ENCODE data around the gene WDR73. TPM values are rescaled to one million over a fixed set of nuclear protein-coding genes. Genes with fewer than 3 reads are reported as not detected.

The WDR73 gene
- total and polyA plus RNA-seq, 10 of the 15 experiments (the other 5 are each of a cell fraction or from before 2014, with no cell fraction given), result 4.4 to 25.6 (median 16.3) TPM

DNA sequence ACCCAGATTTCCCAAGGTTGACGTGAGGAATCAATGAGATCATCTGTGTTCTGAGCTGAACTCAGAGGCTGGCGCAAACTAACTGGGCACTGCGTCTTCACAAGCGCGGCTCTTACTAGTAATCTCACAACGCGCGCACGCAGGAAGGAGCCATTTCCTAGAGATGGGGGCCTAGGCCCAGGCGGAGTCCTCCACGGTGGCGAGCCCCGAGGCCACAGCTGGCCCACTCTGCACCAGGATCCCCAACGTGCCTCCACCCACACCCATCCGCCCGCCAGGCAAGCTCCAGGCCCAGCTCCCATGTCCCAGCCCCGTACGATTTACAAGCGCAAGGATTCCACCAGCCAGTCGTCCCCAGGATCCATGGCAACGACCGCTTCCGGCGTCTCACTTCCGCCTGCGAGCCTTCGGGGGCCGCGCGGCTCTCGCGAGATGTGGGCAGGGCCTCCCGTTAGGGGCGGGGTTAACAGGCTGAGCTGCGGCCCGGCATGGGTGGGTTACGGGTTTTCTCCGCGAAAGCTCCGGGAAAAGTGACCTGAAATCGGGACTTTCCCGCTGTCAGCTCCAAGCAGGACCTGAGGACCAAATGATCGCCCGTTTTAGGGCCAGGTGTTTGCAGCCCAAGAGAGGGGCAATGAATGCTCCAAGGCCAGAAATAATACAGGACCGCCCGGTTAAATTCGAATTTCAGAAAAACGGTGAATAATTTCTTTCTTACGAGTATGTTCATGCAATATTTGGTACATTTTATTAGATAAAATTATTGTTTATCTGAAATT is at the start of gene WDR73 (continued):
- TF ChIP-seq, protein P1, sequence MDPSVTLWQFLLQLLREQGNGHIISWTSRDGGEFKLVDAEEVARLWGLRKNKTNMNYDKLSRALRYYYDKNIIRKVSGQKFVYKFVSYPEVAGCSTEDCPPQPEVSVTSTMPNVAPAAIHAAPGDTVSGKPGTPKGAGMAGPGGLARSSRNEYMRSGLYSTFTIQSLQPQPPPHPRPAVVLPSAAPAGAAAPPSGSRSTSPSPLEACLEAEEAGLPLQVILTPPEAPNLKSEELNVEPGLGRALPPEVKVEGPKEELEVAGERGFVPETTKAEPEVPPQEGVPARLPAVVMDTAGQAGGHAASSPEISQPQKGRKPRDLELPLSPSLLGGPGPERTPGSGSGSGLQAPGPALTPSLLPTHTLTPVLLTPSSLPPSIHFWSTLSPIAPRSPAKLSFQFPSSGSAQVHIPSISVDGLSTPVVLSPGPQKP (IDR thresholded peaks at IDR 0.05; ENCODE audit: low read depth, low read length), result peak; percentile 70; the same call in 1 of the 2 replicates
- TF ChIP-seq SREBF1 (IDR thresholded peaks at IDR 0.05; ENCODE audit: low read length) (no peak), SMAD1 (IDR thresholded peaks at IDR 0.05; ENCODE audit: low read depth, partially characterized antibody) (no peak), IKZF2 (IDR thresholded peaks at IDR 0.05) (no peak; a peak in 1 of 4 replicates), NFIC (IDR thresholded peaks at IDR 0.05; ENCODE audit: low read depth, low read length) (no peak), SREBF2 (IDR thresholded peaks at IDR 0.05; ENCODE audit: low read length) (peak; percentile 42), DPF2 (IDR thresholded peaks at IDR 0.05) (peak; percentile 38; the same call in 1 of the 2 replicates), ZNF622 (IDR thresholded peaks at IDR 0.05) (no peak), STAT3 (IDR thresholded peaks at IDR 0.05; ENCODE audit: low read depth, low read length) (no peak), HDAC2 (IDR thresholded peaks at IDR 0.05) (no peak), HDAC6 (IDR thresholded peaks at IDR 0.05; ENCODE audit: unreplicated experiment) (no peak), RAD51 (IDR thresholded peaks at IDR 0.05) (no peak), BCL11A (IDR thresholded peaks at IDR 0.05; ENCODE audit: low read depth, low read length) (no peak), EED (IDR thresholded peaks at IDR 0.05; ENCODE audit: low read depth) (no peak), NR2F1 (conservative IDR thresholded peaks at IDR 0.05) (no peak)
- TF ChIP-seq, protein P2, sequence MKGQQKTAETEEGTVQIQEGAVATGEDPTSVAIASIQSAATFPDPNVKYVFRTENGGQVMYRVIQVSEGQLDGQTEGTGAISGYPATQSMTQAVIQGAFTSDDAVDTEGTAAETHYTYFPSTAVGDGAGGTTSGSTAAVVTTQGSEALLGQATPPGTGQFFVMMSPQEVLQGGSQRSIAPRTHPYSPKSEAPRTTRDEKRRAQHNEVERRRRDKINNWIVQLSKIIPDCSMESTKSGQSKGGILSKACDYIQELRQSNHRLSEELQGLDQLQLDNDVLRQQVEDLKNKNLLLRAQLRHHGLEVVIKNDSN (IDR thresholded peaks at IDR 0.05; ENCODE audit: borderline replicate concordance, extremely low read length, insufficient read depth, low read depth, low read length), result no peak
- TF ChIP-seq, protein P3, sequence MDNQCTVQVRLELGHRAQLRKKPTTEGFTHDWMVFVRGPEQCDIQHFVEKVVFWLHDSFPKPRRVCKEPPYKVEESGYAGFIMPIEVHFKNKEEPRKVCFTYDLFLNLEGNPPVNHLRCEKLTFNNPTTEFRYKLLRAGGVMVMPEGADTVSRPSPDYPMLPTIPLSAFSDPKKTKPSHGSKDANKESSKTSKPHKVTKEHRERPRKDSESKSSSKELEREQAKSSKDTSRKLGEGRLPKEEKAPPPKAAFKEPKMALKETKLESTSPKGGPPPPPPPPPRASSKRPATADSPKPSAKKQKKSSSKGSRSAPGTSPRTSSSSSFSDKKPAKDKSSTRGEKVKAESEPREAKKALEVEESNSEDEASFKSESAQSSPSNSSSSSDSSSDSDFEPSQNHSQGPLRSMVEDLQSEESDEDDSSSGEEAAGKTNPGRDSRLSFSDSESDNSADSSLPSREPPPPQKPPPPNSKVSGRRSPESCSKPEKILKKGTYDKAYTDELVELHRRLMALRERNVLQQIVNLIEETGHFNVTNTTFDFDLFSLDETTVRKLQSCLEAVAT (IDR thresholded peaks at IDR 0.05), result no peak
- TF ChIP-seq, protein P4, sequence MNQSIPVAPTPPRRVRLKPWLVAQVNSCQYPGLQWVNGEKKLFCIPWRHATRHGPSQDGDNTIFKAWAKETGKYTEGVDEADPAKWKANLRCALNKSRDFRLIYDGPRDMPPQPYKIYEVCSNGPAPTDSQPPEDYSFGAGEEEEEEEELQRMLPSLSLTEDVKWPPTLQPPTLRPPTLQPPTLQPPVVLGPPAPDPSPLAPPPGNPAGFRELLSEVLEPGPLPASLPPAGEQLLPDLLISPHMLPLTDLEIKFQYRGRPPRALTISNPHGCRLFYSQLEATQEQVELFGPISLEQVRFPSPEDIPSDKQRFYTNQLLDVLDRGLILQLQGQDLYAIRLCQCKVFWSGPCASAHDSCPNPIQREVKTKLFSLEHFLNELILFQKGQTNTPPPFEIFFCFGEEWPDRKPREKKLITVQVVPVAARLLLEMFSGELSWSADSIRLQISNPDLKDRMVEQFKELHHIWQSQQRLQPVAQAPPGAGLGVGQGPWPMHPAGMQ (IDR thresholded peaks at IDR 0.05; ENCODE audit: borderline replicate concordance), result peak; percentile 91
- TF ChIP-seq, protein P5, sequence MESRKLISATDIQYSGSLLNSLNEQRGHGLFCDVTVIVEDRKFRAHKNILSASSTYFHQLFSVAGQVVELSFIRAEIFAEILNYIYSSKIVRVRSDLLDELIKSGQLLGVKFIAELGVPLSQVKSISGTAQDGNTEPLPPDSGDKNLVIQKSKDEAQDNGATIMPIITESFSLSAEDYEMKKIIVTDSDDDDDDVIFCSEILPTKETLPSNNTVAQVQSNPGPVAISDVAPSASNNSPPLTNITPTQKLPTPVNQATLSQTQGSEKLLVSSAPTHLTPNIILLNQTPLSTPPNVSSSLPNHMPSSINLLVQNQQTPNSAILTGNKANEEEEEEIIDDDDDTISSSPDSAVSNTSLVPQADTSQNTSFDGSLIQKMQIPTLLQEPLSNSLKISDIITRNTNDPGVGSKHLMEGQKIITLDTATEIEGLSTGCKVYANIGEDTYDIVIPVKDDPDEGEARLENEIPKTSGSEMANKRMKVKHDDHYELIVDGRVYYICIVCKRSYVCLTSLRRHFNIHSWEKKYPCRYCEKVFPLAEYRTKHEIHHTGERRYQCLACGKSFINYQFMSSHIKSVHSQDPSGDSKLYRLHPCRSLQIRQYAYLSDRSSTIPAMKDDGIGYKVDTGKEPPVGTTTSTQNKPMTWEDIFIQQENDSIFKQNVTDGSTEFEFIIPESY (IDR thresholded peaks at IDR 0.05), result no peak
- TF ChIP-seq, protein P6, sequence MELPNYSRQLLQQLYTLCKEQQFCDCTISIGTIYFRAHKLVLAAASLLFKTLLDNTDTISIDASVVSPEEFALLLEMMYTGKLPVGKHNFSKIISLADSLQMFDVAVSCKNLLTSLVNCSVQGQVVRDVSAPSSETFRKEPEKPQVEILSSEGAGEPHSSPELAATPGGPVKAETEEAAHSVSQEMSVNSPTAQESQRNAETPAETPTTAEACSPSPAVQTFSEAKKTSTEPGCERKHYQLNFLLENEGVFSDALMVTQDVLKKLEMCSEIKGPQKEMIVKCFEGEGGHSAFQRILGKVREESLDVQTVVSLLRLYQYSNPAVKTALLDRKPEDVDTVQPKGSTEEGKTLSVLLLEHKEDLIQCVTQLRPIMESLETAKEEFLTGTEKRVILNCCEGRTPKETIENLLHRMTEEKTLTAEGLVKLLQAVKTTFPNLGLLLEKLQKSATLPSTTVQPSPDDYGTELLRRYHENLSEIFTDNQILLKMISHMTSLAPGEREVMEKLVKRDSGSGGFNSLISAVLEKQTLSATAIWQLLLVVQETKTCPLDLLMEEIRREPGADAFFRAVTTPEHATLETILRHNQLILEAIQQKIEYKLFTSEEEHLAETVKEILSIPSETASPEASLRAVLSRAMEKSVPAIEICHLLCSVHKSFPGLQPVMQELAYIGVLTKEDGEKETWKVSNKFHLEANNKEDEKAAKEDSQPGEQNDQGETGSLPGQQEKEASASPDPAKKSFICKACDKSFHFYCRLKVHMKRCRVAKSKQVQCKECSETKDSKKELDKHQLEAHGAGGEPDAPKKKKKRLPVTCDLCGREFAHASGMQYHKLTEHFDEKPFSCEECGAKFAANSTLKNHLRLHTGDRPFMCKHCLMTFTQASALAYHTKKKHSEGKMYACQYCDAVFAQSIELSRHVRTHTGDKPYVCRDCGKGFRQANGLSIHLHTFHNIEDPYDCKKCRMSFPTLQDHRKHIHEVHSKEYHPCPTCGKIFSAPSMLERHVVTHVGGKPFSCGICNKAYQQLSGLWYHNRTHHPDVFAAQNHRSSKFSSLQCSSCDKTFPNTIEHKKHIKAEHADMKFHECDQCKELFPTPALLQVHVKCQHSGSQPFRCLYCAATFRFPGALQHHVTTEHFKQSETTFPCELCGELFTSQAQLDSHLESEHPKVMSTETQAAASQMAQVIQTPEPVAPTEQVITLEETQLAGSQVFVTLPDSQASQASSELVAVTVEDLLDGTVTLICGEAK (IDR thresholded peaks at IDR 0.05; ENCODE audit: borderline replicate concordance), result peak; percentile 95
